ENCODE data around the gene ALDH7A1.

ALDH7A1 gene

DNA sequence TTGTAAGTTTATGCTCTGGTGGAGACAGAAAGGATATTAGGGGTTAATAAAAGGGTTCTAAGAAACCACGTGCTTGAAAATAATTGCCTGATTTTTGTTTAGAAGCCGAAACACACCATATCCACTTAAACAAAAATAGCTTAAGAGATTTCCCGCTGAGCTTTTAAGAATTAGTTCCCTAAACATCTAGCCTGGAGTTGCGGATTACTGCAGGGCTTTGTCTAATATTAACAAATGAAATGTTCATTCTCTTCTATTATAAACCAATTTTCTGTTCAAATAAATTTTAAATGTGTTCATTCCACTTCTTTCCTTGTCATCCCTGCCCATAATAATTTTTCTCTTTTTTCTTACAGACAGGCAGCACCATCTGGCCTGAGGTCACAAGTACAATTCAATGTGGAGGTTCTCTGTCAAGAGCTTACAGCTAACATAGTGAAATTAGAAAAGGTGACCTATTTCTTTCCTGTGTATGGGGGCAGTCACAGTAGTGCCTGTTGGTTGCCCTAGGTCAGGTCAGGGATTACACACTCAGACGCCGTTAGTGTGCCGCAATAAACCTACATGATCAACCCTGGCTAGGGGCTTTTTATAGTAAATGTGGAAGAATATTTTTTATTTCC lies 106.5 kb downstream of the ALDH7A1 start:
- Histone ChIP-seq H3K4me3 (IDR thresholded peaks at IDR 0.05; ENCODE audit: insufficient read depth, low read depth, low read length) (no peak overlapping the region), H3K4me2 (no peak overlapping the region), H2AFZ (ENCODE audit: low read depth) (no peak overlapping the region), H3K9ac (no peak overlapping the region), H3K27ac (no peak overlapping the region), H4K20me1 (ENCODE audit: insufficient read depth) (no peaks in the 10 kb centered on the region), H3K79me2 (ENCODE audit: insufficient read depth, low read depth) (no peaks in the 10 kb centered on the region), H3K27me3 (ENCODE audit: insufficient read depth, low read depth) (no peaks in the 10 kb centered on the region), H3K4me1 (ENCODE audit: low read depth, poor library complexity, severe bottlenecking) (no peaks in the 10 kb centered on the region), H3K36me3 (ENCODE audit: insufficient read depth) (no peaks in the 10 kb centered on the region)
- TF ChIP-seq, protein P1, sequence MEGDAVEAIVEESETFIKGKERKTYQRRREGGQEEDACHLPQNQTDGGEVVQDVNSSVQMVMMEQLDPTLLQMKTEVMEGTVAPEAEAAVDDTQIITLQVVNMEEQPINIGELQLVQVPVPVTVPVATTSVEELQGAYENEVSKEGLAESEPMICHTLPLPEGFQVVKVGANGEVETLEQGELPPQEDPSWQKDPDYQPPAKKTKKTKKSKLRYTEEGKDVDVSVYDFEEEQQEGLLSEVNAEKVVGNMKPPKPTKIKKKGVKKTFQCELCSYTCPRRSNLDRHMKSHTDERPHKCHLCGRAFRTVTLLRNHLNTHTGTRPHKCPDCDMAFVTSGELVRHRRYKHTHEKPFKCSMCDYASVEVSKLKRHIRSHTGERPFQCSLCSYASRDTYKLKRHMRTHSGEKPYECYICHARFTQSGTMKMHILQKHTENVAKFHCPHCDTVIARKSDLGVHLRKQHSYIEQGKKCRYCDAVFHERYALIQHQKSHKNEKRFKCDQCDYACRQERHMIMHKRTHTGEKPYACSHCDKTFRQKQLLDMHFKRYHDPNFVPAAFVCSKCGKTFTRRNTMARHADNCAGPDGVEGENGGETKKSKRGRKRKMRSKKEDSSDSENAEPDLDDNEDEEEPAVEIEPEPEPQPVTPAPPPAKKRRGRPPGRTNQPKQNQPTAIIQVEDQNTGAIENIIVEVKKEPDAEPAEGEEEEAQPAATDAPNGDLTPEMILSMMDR (conservative IDR thresholded peaks at IDR 0.05; ENCODE audit: low read depth, low read length): no peak

DNA sequence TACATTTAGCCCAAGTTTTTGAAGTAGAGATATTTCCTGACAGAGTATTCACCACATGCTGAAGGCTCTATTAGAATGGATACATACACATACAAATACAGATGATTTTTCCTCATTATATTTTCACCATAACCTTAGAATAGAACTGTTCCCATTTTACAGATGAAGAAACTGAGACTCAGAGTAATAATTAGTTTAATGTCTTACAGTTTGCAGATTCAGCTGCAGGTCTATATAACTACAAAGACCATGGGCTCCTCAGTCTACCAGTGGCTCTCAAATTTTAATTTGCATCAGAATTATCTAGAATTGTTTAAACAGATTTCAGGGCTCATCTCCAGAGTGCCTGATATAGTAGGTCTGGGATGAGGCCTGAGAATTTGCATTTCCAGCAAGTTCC lies 107.4 kb downstream of the ALDH7A1 start:
- Histone ChIP-seq H3K27ac (no peak overlapping the region), H3K36me3 (ENCODE audit: insufficient read depth) (no peaks in the 10 kb centered on the region), H3K4me1 (ENCODE audit: low read depth, poor library complexity, severe bottlenecking) (no peaks in the 10 kb centered on the region)

DNA sequence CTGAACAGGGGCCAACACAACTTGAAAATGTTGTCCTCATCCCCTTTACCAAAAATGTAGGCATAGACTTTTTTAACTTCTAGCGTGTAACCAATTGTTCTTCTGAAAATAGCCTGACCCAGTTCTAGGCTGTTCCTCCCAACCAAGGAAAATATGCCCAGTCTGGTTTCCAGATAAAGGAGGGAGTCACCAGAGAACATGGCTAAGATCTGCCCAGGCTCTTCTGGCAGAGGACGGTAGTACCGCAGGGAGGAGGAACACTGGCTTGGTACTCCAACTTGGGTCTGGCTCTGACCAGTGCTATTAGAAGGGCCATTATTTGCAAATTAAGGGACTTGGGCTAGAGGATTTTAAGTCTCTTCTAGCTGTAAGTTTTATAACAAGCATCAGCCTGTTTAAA lies 108.7 kb downstream of the ALDH7A1 start:
- H3K4me1 ChIP-seq (ENCODE audit: low read depth, poor library complexity, severe bottlenecking): no peaks in the 10 kb centered on the region
- H3K36me3 ChIP-seq (ENCODE audit: insufficient read depth): no peaks in the 10 kb centered on the region
- H3K79me2 ChIP-seq (ENCODE audit: insufficient read depth, low read depth): no peaks in the 10 kb centered on the region
- H3K27ac ChIP-seq: no peak overlapping the region
- no peak overlapping the region for H3K4me2 ChIP-seq
- TF ChIP-seq, protein P1 (conservative IDR thresholded peaks at IDR 0.05; ENCODE audit: low read depth, low read length): no peak
- no peak overlapping the region for H3K9ac ChIP-seq
- no peak overlapping the region for H3K4me3 ChIP-seq (IDR thresholded peaks at IDR 0.05; ENCODE audit: insufficient read depth, low read depth, low read length)
- no peaks in the 10 kb centered on the region for H4K20me1 ChIP-seq (ENCODE audit: insufficient read depth)
- H2AFZ ChIP-seq (ENCODE audit: low read depth): no peak overlapping the region
- H3K27me3 ChIP-seq (ENCODE audit: insufficient read depth, low read depth): no peaks in the 10 kb centered on the region

More for the DNA sequence above, 107.4 kb downstream of the ALDH7A1 start:
- Histone ChIP-seq H3K4me2 (no peak overlapping the region), H3K27me3 (ENCODE audit: insufficient read depth, low read depth) (no peaks in the 10 kb centered on the region), H3K79me2 (ENCODE audit: insufficient read depth, low read depth) (no peaks in the 10 kb centered on the region), H3K9ac (no peak overlapping the region), H4K20me1 (ENCODE audit: insufficient read depth) (no peaks in the 10 kb centered on the region), H2AFZ (ENCODE audit: low read depth) (no peak overlapping the region), H3K4me3 (IDR thresholded peaks at IDR 0.05; ENCODE audit: insufficient read depth, low read depth, low read length) (no peak overlapping the region)
- TF ChIP-seq, protein P1 (conservative IDR thresholded peaks at IDR 0.05; ENCODE audit: low read depth, low read length): no peak

DNA sequence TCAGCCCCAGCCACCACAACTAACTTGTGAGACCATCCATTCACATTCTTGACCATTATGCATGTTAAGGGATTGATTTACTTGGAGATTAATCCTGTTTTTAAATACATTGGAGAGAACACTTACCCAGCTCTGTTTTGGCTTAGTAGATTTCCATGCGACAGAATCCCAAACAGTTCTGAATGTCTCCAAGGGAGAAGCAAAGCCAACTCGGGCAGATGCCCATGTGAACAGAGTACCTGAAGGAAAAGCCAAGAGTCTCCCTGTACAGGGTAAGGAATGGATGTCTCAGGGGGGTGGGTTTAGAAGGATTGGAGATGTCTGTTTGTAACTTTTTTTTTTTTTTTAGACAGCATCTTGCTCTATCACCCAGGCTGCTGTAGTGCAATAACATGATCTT lies 110.8 kb downstream of the ALDH7A1 start:
- TF ChIP-seq, protein P1 (conservative IDR thresholded peaks at IDR 0.05; ENCODE audit: low read depth, low read length): no peak
- Histone ChIP-seq H3K4me3 (IDR thresholded peaks at IDR 0.05; ENCODE audit: insufficient read depth, low read depth, low read length) (no peak overlapping the region), H3K79me2 (ENCODE audit: insufficient read depth, low read depth) (no peaks in the 10 kb centered on the region), H2AFZ (ENCODE audit: low read depth) (no peak overlapping the region), H3K36me3 (ENCODE audit: insufficient read depth) (no peaks in the 10 kb centered on the region), H3K27ac (no peak overlapping the region), H3K4me2 (no peak overlapping the region), H3K9ac (no peak overlapping the region), H4K20me1 (ENCODE audit: insufficient read depth) (no peaks in the 10 kb centered on the region), H3K4me1 (ENCODE audit: low read depth, poor library complexity, severe bottlenecking) (no peaks in the 10 kb centered on the region), H3K27me3 (ENCODE audit: insufficient read depth, low read depth) (no peaks in the 10 kb centered on the region)

Measured in KMS-11 (cell line).